Skin epidermis (tissue), 12 donors: ENCODE data around the gene PRSS16.

Experiments
- H3K27ac ChIP-seq, 21 experiments: fragments of 200-600 bp; sonication (generic) in 11 of 21; one replicate each; pipeline ENCODE4 v1.5.0; 2020; ENCODE audit warnings: mild to moderate bottlenecking in 3 of 21, inconsistent platforms in 2 of 21, moderate library complexity in 2 of 21
- H3K4me3 ChIP-seq, 7 experiments: fragments of 200-600 bp; sonication (generic) in 2 of 7; one replicate each; pipeline ENCODE4 v1.5.0; 2020; ENCODE audit warnings: inconsistent platforms in 2 of 7, mild to moderate bottlenecking in 2 of 7, moderate library complexity in 1 of 7

The PRSS16 gene

DNA sequence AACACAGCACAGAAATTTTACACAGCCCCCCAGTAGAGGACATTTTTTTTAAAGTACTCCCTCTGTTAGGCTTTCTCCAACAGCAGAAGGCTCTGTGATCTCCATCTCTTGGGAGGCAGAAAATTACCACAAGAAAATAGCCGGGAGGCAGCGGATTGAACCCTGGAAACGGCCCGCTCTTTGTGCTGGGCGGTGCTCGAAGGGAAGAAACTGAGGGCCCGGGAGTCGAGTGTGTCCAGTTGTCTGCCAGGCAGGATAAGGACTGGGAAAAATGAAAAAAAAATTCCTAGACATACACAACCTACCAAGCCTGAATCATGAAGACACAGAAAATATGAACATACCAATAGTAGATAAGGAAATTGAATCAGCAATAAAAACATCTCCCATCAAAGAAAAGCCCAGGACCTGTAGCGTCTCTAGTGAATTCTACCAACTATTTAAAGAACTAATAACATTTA is 33.1 kb downstream of the PRSS16 start:
- H3K27ac ChIP-seq: no peak overlapping the region
- no peak overlapping the region for H3K4me3 ChIP-seq

DNA sequence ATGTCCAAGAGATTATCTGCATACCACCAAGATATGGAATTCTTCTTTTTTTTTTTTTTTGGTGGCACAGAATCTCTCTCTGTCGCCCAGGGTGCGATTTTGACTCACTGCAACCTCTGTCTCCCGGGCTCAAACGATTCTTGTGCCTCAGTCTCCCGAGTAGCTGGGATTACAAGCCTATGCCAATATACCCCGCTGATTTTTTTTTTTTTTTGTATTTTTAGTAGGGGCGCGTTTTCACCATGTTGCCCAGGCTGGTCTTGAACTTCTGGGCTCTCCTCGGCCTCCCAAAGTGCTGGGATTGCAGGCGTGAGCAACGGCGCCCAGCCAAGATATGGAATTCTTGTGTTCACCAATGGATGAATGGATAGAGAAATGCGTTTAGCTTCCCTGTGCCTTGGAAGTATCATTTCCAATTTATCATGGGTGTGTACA is 33.6 kb downstream of the PRSS16 start:
- H3K27ac ChIP-seq: no peak overlapping the region
- no peak overlapping the region for H3K4me3 ChIP-seq

DNA sequence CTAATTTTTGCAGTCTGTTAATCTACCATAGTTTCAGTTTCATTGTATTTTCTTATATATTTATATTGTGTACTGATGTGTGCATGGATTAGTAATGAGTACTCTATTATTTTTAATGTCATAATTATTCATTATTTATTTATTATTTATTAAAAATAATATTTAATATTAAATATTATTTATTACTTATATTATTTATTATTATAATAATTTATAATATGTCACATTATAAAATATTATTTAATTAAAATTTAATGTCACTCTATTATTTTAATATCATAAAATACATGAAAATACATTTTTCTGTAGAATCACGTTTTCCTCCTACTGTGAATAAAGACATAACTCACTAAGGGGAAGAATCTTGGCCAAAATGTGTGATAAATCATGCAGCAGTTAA is 34.1 kb downstream of the PRSS16 start:
- H3K4me3 ChIP-seq: no peak overlapping the region
- no peak overlapping the region for H3K27ac ChIP-seq

DNA sequence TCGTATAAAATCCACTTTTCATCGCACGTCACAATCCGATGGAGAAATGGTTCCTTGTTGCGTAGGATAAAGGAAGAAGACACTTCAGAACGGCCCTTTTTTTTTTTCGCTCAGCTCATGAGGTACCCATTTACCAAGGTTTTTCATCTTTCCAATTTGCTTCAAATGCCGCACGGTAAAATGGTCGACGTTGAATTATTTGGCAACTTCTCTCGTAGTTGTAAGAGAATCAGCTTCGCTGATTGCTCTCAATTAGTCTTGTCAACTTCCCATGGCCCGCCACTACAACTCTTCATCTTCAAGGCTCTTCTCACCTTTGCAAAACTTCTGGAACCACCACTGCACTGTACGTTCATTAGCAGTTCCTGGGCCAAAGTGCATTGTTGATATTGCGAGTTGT is 35.8 kb downstream of the PRSS16 start:
- no peak overlapping the region for H3K27ac ChIP-seq
- H3K4me3 ChIP-seq: no peak overlapping the region

DNA sequence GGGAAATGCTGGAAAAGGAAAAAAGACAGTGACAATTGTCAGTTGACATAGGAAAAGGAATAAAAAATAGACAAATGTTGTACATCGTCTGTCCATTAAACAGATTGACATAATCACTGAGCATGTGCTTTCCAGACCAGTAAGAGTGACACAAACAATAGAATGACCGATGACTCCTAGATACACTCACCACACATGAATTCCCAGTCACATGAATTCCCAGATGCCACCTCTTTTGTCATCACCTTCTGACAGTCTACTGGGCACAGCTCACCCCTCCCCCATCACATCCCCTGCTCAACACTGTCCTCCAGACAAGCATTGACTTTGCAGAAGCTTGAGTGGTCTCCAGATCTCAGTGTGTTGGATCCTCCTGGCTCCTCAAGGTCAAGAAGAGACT is 38.6 kb downstream of the PRSS16 start:
- Histone ChIP-seq H3K4me3 (no peak overlapping the region), H3K27ac (no peak overlapping the region)

DNA sequence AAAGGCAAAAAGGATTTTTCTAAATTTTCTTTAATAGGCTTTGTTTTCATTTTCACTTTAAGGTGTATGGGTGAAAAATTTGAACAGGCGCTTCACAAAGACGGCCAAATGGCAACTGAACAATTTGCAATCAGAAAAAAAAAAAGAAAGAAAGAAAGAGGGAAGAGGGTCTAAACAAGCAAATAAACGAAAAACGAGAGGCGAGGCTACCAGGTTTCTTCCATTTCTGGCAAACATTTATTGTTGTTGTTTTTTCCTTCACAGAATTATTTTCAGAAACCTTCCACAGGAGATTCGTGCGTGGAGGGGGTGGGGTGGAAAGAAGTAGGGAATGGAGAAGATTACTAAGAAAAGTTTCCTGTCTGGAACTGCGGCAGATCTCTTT is 40.2 kb downstream of the PRSS16 start:
- Histone ChIP-seq H3K4me3 (no peak overlapping the region), H3K27ac (no peak overlapping the region)

DNA sequence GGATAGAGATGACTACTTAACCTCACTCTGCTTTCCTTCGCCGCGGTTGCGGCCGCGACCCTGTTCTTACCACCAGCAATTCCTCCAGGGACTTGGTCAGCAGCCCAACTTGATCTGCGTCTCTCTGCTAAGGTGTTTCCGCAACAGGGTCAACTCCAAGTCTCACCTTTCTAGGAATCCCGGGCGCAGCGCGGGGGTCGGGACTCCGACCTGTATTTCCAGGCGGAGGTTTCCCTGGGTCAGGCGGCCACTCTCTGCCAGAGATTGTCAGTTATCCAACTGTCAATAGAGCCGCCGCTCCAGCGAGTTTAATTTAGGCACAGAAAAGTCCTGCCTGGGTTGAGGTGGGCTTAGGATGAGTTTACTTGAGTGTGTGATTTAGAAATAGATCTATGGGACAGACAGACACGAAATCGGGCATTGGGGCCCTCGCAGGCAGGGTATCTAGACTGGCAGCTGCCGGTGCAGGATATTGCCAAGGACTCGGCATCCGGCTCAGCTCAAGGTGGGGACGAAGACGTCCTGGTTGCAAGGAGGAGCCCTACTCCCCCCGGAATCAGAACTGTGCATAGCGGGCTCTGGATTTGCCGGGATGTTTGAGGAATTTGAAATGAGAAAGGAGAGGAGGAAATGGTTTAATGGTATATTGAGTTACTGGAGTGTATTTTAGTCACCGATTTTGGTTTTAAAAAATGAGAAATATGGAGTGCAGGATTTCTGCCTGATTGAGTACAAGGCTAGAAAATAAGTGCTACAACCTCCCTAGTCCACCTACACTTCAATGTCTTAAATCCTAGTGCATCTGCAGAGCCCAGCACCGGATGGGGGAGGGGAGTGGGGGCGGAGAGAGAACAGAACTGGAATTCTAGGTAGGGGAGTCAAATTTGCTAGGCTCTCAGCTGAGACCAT is 40.9 kb downstream of the PRSS16 start:
- Histone ChIP-seq H3K27ac (no peak overlapping the region), H3K4me3 (no peak overlapping the region)

DNA sequence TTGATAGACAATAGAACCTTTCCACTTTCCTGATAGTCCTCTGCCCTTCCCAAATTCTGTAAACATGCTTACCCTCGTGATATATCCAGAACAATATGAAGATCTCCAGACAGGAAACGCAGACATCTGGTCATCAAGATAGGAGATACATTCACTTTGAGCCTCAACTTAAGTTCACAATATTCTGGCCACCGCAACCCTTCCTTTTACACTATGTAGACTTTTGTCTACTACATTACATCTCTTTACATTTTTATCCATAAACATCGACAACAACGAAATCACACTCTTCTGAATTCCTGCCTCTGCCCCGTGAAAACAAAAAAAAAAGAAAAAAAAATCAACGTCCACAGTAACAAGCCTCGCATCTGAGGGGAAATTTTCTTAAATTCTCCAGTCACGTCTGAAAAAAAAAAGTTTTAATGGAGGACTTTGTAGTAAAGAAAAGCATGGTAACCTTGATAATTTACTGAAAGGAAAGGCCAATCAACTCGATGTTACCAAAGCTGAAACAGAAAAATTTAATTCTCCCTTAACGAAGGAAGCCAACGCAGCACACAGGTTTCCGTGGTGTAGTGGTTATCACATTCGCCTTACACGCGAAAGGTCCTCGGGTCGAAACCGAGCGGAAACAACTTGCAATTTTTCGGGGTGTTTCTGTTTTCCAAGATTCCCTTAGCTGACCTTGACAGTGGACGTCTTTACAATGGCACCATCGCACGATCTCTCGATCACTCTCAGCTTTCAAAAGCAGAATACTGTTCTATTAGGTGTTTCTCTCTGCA is 42.8 kb downstream of the PRSS16 start:
- no peak overlapping the region for H3K4me3 ChIP-seq
- no peak overlapping the region for H3K27ac ChIP-seq

DNA sequence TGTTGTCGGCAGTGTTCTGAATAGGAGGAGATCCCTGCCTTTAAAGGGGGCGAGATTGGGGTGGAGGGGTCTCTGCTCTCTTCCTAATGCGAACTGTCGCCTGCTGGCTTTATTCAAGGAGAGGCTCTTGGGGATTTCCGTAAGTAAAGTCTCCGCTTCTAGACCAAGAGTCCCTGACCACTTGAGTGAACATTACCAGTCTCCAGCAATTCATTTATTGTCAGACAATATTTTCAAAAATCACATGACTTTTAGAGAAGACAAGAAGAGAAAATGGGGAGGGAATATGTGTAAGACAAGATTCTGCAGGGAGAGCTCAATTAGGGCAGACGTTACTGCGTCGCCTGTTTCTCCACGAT is 43.3 kb downstream of the PRSS16 start:
- H3K27ac ChIP-seq: no peak overlapping the region
- no peak overlapping the region for H3K4me3 ChIP-seq

DNA sequence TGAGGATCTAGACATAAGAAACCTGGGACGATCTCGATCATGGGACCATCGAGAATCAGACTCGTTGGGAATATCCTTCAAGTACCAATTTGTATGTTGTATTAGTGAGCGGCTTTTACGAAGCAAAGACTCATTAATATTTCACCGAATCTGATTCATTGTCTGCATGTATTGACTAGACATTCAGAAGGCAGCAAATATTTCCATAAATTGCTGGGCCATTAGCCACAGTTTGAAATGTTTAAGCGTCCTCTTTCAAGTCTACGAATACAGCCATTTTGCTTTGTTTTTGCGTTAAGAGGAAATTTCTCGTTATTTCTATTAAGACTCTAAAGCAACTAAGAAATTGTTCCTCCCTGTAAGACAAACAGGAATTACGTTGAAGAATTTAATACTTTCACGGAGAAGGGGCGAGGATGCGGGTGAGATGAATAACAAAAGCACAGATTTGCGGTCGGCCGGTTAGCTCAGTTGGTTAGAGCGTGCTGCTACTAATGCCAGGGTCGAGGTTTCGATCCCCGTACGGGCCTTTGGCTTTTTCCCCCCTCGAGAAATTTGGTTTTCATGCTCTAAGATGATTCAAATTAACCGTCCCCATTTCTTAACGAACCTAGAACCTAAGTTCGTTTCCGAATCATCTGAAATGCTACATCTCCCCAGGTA is 46.1 kb downstream of the PRSS16 start:
- no peak overlapping the region for H3K27ac ChIP-seq
- H3K4me3 ChIP-seq: no peak overlapping the region

DNA sequence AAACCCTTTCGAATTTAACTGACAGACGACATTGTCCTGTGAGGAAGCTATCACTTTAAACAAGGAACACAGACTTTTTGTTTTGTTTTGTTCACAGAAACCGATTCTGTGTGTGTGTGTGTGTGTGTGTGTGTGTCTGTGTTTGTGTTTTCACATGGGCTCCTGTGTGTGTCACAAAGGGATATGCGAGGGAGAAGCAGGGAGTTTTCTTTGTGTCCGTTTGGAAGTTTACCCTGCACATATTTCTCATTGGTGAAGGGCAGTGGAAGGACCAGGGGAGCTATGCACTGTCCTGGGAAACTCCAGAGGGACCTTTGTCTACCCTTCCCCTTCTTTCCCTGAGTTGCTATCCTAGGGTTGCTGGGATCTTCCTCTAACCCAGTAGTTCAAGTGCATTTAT is 46.9 kb downstream of the PRSS16 start:
- Histone ChIP-seq H3K27ac (no peak overlapping the region), H3K4me3 (no peak overlapping the region)

DNA sequence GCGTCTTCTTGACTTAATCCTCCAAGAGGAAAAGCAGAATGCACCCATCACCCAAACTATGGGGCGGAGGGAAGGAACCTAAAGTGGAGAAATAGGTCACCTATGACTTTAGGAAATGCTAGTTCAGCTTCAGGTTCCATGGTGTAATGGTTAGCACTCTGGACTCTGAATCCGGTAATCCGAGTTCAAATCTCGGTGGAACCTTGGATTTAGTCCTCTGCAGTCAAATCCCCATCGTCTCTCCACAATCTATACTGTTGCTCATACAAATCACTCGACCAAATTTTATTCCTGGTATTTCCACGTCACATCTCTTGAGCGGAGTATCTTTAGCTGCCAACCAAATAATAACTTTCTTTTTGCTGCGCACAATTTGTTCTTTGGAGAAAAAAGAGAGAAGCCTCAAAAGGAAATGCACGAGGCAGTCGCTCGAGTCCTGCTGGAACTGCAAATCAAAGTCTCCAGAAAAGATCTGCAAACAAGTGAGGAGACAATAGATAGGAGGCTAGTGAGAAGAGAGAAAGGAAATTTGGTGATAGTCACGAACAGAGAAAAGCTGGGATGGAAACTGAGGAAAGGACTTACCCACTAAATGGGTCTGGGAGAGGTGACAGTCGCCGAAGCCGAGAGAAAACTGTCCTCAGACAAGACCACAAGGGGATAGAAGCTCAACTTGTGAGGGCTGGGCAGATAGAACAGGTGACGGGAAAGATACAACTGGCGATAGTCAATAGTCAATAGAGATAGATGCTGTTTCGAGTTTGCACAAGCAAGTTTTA is 48.0 kb downstream of the PRSS16 start:
- Histone ChIP-seq H3K27ac (no peak overlapping the region), H3K4me3 (no peak overlapping the region)

DNA sequence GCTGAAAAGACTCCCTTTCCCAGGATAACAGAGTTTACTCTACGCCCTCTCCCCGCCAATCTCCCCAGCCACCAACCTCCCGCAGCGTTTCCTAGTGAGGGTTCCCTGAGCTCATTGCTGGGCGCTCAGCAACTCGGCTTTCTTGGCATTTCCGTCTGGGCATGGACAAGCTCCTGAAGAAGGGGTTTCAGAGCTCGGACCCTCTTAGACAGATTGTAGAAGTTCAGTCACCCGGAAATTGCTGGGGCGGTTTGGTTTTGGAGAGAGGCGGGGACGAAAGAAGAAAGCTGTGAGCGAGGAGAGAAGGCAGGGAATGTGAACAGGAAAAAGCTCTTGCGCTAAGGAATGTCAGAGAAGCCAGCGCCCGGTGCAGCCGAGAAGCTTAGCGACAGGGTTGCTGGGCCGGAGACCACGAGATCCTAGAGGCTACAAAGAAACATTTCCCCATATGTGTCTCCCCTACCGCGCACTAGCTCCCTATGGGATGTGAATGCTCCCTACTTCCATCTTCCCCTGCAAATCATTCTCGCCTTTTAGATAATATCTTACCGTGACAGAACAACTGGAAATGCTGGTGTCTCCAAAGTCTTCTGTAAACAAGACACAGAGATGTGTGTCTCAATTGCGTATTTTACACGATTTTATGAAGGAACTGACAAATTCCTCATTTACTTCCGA is 48.7 kb downstream of the PRSS16 start:
- H3K27ac ChIP-seq: no peak overlapping the region
- H3K4me3 ChIP-seq: no peak overlapping the region

DNA sequence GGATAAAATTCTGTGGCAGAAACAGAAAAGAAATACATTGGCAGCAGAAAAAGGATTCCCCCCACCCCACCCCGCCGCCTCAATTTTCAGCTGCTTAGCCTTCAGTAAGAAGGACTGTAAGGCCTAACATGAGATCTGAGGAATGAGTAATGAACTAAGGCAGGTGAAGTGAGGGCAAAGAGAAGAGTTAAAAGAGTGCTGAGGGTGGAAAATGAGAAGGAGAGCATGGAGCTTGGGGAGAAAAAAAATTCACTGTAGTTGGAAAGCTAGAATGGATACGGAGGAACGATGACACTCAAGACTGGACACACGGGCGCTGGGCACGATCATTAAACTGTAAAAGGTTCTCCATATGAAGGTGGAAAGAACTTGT is 50.0 kb downstream of the PRSS16 start:
- Histone ChIP-seq H3K27ac (no peak overlapping the region), H3K4me3 (no peak overlapping the region)

DNA sequence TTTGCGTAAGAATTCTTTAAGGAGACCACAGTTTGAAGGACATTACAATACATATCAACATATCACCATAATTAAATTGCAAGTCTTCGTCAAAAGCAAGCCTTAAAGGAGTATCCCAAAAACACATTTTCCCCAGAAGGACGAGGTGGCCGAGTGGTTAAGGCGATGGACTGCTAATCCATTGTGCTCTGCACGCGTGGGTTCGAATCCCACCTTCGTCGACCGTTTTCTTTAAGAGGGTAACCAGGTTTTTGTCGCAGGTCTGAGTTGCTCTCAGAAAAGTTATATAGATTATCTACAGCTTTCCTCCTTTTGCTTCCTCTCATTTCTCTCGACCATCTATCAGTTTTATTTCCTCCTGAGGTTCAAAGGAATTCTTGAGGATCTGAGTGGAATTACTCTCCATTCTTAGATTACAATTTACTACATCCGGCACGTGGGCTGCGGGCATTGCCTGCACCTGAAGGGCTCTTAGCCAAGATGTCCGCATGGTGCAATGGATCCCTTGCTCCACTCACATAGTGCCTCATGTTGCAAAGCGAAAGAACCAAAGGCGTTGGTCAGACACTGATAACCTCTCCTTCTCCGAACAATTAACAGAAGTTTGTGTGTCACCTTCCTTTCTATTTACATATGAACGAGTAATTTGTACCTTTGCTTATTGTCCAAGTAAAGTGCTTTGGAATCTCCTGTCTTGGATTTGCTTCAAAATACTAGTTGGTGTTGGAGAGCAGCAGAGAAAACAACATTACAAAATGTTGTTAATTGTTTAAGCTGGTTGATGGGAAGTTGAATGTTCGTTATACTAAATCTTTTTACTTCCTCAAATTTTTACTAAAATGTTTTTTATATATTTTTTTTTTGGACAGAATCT is 50.6 kb downstream of the PRSS16 start:
- Histone ChIP-seq H3K4me3 (no peak overlapping the region), H3K27ac (no peak overlapping the region)

DNA sequence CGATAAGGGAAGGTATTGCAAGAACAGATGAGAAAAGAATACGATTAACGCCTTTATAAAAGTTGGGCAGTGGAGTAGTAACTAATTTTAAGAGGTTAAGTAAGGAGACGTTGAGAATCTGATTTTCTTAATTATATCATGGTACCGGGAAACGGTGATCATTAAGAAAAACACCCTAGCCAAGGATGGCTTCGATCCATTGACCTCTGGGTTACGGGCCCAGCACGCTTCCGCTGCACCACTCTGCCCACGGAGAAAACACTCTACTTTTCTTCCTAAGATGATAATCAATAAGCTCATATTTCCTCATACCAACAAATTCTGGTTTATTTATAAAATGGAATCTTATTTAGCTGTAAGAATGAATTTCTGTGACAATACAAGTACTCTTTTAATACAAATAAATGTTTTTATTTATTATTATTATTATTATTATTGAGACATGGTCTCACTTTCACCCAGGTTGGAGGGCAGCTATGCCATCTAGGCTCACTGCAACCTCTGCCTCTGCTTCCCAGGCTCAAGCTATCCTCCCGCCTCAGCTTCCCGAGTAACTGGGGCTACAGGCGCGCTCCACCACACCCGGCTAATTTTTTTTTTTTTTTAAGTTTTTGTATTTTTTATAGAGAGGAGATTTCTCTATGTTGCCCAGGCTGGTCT is 56.2 kb downstream of the PRSS16 start:
- Histone ChIP-seq H3K27ac (no peak overlapping the region), H3K4me3 (no peak overlapping the region)
